ENCODE data around the gene CNIH3. TPM values are rescaled to one million over a fixed set of nuclear protein-coding genes. Genes with fewer than 3 reads are reported as not detected.

The CNIH3 gene
- total RNA-seq, 1 experiment from 2014 or later: 1.8 TPM

GRCh38 chr1:224762046-224762445 is 145.9 kb downstream of the CNIH3 start (continued):
- TF ChIP-seq POLR2A (IDR thresholded peaks at IDR 0.05; ENCODE audit: borderline replicate concordance, extremely low read depth, insufficient read depth, insufficient read length): no peak

- RAD21 ChIA-PET (ENCODE audit: low non-redundant PET in 1 of 2, low total read pairs in 2 of 2, uncharacterized antibody in 2 of 2, unreplicated experiment in 2 of 2): no interaction called here
- Histone ChIP-seq H3K36me3 (ENCODE audit: control insufficient read depth in 1 of 2, insufficient read depth in 2 of 2, low read length in 2 of 2) (no peaks in the 10 kb centered on the region), H3K27me3 (ENCODE audit: insufficient read depth, low read length) (peaks cover 12% of the 10 kb centered on the region; the same call in 1 of the 2 replicates), H3K4me3 (replicated peaks in 1 of 2; ENCODE audit: low read depth in 1 of 2, low read length in 2 of 2) (no peak overlapping the region), H3K79me2 (ENCODE audit: insufficient read depth, low read length) (no peaks in the 10 kb centered on the region), H3K9ac (ENCODE audit: low read length) (no peak overlapping the region), H2AFZ (ENCODE audit: low read depth, low read length, poor library complexity, severe bottlenecking) (no peak overlapping the region), H3K27ac (ENCODE audit: low read depth, low read length) (no peak overlapping the region), H3K4me1 (ENCODE audit: control insufficient read depth in 1 of 2, insufficient read depth in 2 of 2, low read length in 2 of 2) (no peaks in the 10 kb centered on the region), H3K9me3 (ENCODE audit: control insufficient read depth in 1 of 2, insufficient read depth in 1 of 2, low read depth in 1 of 2, low read length in 2 of 2) (peaks cover 0 to 7% of the 10 kb centered on the region in 2 experiments; a peak in 1 of 4 replicates), H3K9me2 (ENCODE audit: insufficient read depth) (no peaks in the 10 kb centered on the region), H4K20me1 (ENCODE audit: insufficient read depth) (no peaks in the 10 kb centered on the region), H3K4me2 (ENCODE audit: low read length) (no peak overlapping the region)
- intact Hi-C loops (cut with micrococcal nuclease): no loop called here
- TF ChIP-seq CBX3 (IDR thresholded peaks at IDR 0.05; ENCODE audit: low read depth): no peak
- no peak for TF ChIP-seq SIN3A (IDR thresholded peaks at IDR 0.05; ENCODE audit: low read depth)
- no peak for TF ChIP-seq YY1 (IDR thresholded peaks at IDR 0.05; ENCODE audit: extremely low read depth, insufficient replicate concordance, low read depth, low read length)
- no peak for TF ChIP-seq ZFX (IDR thresholded peaks at IDR 0.05)
- no peak for TF ChIP-seq RAD21 (IDR thresholded peaks at IDR 0.05; ENCODE audit: low read depth)
- TF ChIP-seq EGR1 (IDR thresholded peaks at IDR 0.05; ENCODE audit: low read depth): no peak
- TF ChIP-seq CTCF (IDR thresholded peaks at IDR 0.05 in 2 of 3, conservative IDR thresholded peaks at IDR 0.05 in 1 of 3; ENCODE audit: borderline replicate concordance in 1 of 3, insufficient read depth in 1 of 3, low read depth in 2 of 3, low read length in 2 of 3): no peak
- no TSS peak for BruUV-seq (replicated peaks)
- ATAC-seq (no peak), DNase-seq (ENCODE audit: low read depth, low spot score) (no peak)
- POLR2A ChIA-PET: no interaction called here
- CTCF ChIA-PET: no interaction called here
Measured at GRCh38 chr1:224762701-224763100, 146.6 kb downstream of the CNIH3 start.

Data from HCT116 (cell line).